HepG2 (cell line): ENCODE results near the gene TM4SF5. TPM values are rescaled to one million over a fixed set of nuclear protein-coding genes. Genes with fewer than 3 reads are reported as not detected.
A peak's percentile ranks its signal among the peaks of the same experiment; 100 is the strongest.

Experiments used
- CBFB ChIP-seq: sonication (generic); formaldehyde crosslinking; IDR thresholded peaks from 2 replicates; pipeline ENCODE4 v1.4.0; 2020; ENCODE audit warnings: missing genetic modification reagents
- CBX1 ChIP-seq: IDR thresholded peaks from one replicate; pipeline ENCODE4 v1.6.1; 2016; ENCODE audit warnings: antibody characterized with exemption, low read depth
- CC2D1A ChIP-seq: sonication (generic); formaldehyde crosslinking; IDR thresholded peaks from 2 replicates; pipeline ENCODE4 v1.8.1; 2023; ENCODE audit warnings: mild to moderate bottlenecking, missing genetic modification reagents
- EP300 ChIP-seq, 3 experiments: sonication (generic) in 1 of 3; formaldehyde crosslinking in 1 of 3; IDR thresholded peaks; 2 replicates each; pipeline versions ENCODE4 v1.5.1 to v1.6.1; 2011 to 2020; ENCODE audit warnings: low read depth in 2 of 3, low read length in 2 of 3, borderline replicate concordance in 1 of 3, improper control_type of control experiment in 1 of 3, mild to moderate bottlenecking in 1 of 3, missing genetic modification reagents in 1 of 3, moderate library complexity in 1 of 3
- ETV5 ChIP-seq: IDR thresholded peaks from 2 replicates; pipeline ENCODE4 v1.6.1; 2018; ENCODE audit warnings: missing biosample characterization, missing genetic modification reagents, inconsistent platforms, borderline replicate concordance
- HMGXB3 ChIP-seq: sonication (generic); formaldehyde crosslinking; IDR thresholded peaks from 2 replicates; pipeline ENCODE4 v1.4.0; 2020; ENCODE audit warnings: missing genetic modification reagents, borderline replicate concordance
- KLF11 ChIP-seq: IDR thresholded peaks from 2 replicates; pipeline ENCODE4 v1.6.1; 2016; ENCODE audit warnings: missing compliant biosample characterization
- KLF15 ChIP-seq: sonication (generic); formaldehyde crosslinking; IDR thresholded peaks from 2 replicates; pipeline ENCODE4 v1.8.1; 2023; ENCODE audit warnings: borderline replicate concordance, mild to moderate bottlenecking, inconsistent platforms, missing genetic modification reagents, mixed read lengths
- PAX8 ChIP-seq: sonication (generic); formaldehyde crosslinking; IDR thresholded peaks from 2 replicates; pipeline ENCODE4 v1.8.0; 2022; ENCODE audit warnings: mild to moderate bottlenecking, missing genetic modification reagents, borderline replicate concordance
- PITX1 ChIP-seq: sonication (generic); formaldehyde crosslinking; IDR thresholded peaks from 2 replicates; pipeline ENCODE4 v1.5.1; 2020; ENCODE audit warnings: mild to moderate bottlenecking, missing genetic modification reagents
- SNAI1 ChIP-seq: sonication (generic); formaldehyde crosslinking; IDR thresholded peaks from 2 replicates; pipeline ENCODE4 v1.5.0; 2020; ENCODE audit warnings: mild to moderate bottlenecking, missing genetic modification reagents, borderline replicate concordance
- ZBTB25 ChIP-seq: IDR thresholded peaks from 2 replicates; pipeline ENCODE4 v1.6.1; 2018; ENCODE audit warnings: missing genetic modification reagents
- ZMAT3 ChIP-seq: sonication (generic); formaldehyde crosslinking; conservative IDR thresholded peaks from 2 replicates; pipeline ENCODE4 v1.7.0; 2021; ENCODE audit warnings: missing genetic modification reagents
- ZNF260 ChIP-seq: sonication (generic); formaldehyde crosslinking; IDR thresholded peaks from 2 replicates; pipeline ENCODE4 v1.4.0; 2020; ENCODE audit warnings: missing genetic modification reagents, low read depth, mild to moderate bottlenecking, borderline replicate concordance
- ZNF446 ChIP-seq: sonication (generic); formaldehyde crosslinking; IDR thresholded peaks from 2 replicates; pipeline ENCODE4 v1.5.0; 2020; ENCODE audit warnings: mild to moderate bottlenecking, missing genetic modification reagents
- ZNF460 ChIP-seq: sonication (generic); formaldehyde crosslinking; IDR thresholded peaks from 2 replicates; pipeline ENCODE4 v1.5.1; 2020; ENCODE audit warnings: missing genetic modification reagents, mild to moderate bottlenecking, borderline replicate concordance
- ZNF496 ChIP-seq: sonication (generic); formaldehyde crosslinking; IDR thresholded peaks from 2 replicates; pipeline ENCODE4 v1.8.1; 2023; ENCODE audit warnings: mild to moderate bottlenecking, moderate library complexity, missing genetic modification reagents; ENCODE audit not compliant: insufficient replicate concordance
- ZNF512B ChIP-seq: sonication (generic); formaldehyde crosslinking; IDR thresholded peaks from 2 replicates; pipeline ENCODE4 v1.5.1; 2020; ENCODE audit warnings: missing genetic modification reagents, mild to moderate bottlenecking, borderline replicate concordance
- ZNF740 ChIP-seq: sonication (generic); formaldehyde crosslinking; IDR thresholded peaks from 2 replicates; pipeline ENCODE4 v1.4.0; 2020; ENCODE audit warnings: missing genetic modification reagents
- ZSCAN25 ChIP-seq: sonication (generic); formaldehyde crosslinking; IDR thresholded peaks from 2 replicates; pipeline ENCODE4 v1.8.0; 2022; ENCODE audit warnings: mild to moderate bottlenecking, missing genetic modification reagents
- polyA plus RNA-seq, 8 experiments: library from polyadenylated mRNA; depleted of rRNA in 3 of 8; stranded (reverse) in 7 of 8; unstranded in 1 of 8; fragments of >200 nt; fragmentation: Illumina TruSeq in 4 of 8; extraction: Trizol in 4 of 8; gene quantifications; 2 replicates each; pipeline versions ENCODE4 v1.2.1 to v1.2.3, GENCODE V29; 2011 to 2016; ENCODE audit warnings: low read depth in 4 of 8, missing spikeins in 1 of 8, mixed read lengths in 1 of 8; ENCODE audit not compliant: insufficient read depth in 1 of 8
- total RNA-seq, 5 experiments: library from RNA; depleted of rRNA; stranded (reverse); fragments of >200 nt; fragmentation: Illumina TruSeq; extraction: Trizol; gene quantifications; 2 replicates each; pipeline ENCODE4 v1.2.3, GENCODE V29; 2016; ENCODE audit warnings: low read depth in 1 of 5

TM4SF5 gene
- total and polyA plus RNA-seq, 2 of the 13 experiments (the other 11 are each of a cell fraction or from before 2014, with no cell fraction given), result 30.1 to 126 TPM

GRCh38 chr17:4777969-4778760 lies 6.5 kb downstream of the TM4SF5 start (continued):
- TF ChIP-seq PITX1 (CRISPR knock-in tag) (peak; percentile 91), KLF11 (CRISPR knock-in tag) (no peak), ZNF460 (CRISPR knock-in tag) (no peak), ZNF496 (no peak), ZNF512B (0 out of 2 replicates have a peak, but pooled peaks have one; percentile 88), ZNF740 (CRISPR knock-in tag) (no peak), KLF15 (CRISPR knock-in tag) (no peak), CBFB (CRISPR knock-in tag) (peak; percentile 83; the same call in 1 of the 2 replicates), ZBTB25 (CRISPR knock-in tag) (peak; percentile 76; the same call in 1 of the 2 replicates), EP300 (IDR thresholded peaks at IDR 0.05; ENCODE audit: low read depth in 2 of 2, low read length in 2 of 2) (peak; percentile 66 to 67), EP300 (CRISPR knock-in tag; IDR thresholded peaks at IDR 0.05; ENCODE audit: borderline replicate concordance) (peak; percentile 84), HMGXB3 (no peak; the same call in 1 of the 2 replicates), SNAI1 (CRISPR knock-in tag) (no peak), ZNF446 (no peak), ZNF260 (CRISPR knock-in tag) (no peak), PAX8 (CRISPR knock-in tag) (no peak), ETV5 (peak; percentile 74), ZMAT3 (no peak), CC2D1A (no peak), ZSCAN25 (CRISPR knock-in tag) (no peak; the same call in 1 of the 2 replicates), CBX1 (no peak)
